SIG-M5 treated with dmso at 0.1 percent for 504 hours (cell line): ENCODE measurements around the gene TSR2.
"Not testable (repeated sequence)": the region's sequence is repeated elsewhere in the genome, so short reads cannot be mapped to it uniquely, and the experiment has no call there.

Experiments
- DNase-seq: peaks from one replicate; lab custom pipeline; 2025; ENCODE audit not compliant: unreplicated experiment; lab: John Stamatoyannopoulos, UW

TSR2 gene

DNA sequence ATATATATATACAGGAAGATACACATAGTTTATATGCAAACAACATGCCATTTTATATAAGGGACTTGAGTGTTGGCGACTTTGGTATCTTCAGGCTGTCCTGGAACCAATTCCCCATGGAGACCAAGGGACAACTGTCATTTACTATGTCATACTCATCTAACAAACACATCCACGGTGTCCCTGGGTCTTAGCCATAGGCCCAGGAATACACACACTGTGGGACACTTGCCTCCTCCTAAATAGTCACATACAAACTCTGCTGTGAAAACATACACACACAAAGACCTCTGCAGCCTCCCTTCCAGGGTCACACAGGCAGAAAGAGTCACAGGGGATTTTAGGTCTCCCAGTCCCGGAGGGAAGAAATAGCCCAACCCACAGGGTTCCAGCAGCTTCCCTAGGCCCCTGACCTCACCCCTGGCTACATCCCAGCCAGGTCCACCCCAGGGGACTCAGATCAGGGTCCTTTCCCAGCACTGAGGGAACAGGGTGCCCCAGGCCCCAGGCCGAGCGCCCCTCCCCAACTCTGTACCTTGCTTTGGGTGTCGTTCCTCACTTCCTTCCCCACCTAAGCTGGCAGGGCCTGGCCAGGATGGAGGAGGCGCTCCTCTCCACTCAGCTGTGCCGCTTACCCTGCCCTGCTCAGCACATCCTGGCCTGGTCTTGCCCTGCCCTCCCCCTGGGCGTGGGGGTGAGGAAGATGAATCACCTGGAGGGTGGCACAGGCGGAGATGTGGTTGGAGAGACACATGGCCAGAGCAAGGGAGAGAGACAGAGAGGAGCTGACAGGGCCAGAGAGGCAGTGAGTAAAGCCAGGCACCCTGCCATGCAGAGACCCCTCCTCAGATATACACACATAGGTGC lies 34.0 kb downstream of the TSR2 start:
- DNase-seq, result no peak

DNA sequence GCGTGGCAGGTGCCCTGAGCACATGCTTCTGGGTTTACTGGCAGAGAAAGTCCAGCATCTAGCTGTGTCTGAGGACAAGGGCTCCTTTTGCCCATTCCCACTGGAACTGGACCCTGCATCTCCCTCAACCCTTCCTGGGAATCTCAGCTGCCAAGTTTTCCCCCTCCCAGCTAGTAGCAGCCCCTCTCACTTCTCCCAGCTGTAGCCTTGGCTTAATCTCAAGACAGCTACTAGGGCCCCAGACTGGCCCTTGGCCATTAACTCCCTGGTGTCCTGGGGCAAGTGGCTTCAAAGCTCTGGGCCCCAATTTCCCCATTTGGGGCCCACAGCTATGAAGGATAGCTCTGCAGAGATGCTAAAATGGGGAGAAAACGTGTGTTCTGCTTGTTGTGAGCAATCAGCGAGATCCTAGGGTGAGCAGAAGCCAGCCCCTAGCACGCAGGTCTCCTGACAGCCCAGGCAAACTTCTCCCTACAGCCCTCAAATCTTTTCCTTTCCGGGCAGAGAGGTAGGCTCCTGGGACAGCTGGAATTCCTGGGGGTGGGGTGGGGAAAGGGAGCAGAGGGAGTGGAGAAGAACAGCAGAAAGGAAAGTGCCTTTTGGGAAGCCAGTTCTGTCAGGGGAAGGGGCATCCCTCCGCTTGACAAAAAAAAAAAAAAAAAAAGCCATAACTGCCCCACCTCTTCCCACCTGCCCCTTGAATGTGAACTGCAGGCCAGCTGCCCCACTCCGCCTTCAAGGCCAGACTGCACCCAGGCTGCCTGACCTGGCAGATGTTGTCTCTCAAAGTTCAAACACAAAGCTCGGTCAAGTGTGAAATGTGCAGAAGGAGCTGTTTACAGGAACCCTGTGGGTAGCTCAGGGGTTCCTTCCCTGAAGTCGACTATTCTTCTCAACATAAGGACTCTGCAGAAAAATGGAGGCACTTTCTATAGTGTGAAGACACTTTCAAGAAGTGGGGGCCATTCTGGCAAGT lies 39.2 kb downstream of the TSR2 start:
- DNase-seq, result no peak

DNA sequence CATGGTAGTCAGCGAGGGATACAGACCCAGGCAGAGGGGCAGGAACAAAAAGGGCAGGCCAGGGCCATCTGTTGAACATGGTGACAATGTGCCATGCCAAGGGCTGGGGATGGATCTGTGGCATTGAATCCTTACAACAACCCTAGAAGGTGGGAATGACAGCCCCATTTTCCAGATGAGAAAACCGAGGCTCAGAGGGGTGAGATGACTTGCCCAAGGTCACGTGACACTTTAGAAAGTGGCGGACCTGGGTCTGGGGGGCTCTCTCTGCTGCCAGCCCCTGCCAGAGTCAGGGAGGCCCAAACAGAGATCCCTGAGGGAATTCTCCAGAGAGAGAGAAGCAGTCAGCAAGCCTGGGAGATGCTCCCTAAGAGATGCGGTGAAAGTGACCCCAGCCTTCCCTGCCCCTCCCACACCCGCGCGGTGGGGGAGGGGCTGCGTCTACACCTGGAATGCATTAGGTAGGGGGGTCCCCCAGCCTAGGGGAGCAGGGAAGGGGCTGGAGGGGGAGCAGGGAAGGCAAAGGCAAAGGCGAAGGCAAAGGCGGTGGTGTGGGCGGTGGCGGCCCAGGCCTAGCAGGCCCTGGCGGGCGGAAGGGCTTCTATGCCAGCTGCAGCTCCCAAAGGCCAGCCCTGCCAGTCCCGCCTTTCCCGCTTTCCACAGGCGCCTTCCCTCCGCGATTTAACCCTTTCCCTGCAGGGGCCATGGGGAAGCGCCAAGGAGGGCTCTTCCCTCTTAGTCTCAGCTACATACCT lies 42.8 kb downstream of the TSR2 start:
- DNase-seq, result no peak

DNA sequence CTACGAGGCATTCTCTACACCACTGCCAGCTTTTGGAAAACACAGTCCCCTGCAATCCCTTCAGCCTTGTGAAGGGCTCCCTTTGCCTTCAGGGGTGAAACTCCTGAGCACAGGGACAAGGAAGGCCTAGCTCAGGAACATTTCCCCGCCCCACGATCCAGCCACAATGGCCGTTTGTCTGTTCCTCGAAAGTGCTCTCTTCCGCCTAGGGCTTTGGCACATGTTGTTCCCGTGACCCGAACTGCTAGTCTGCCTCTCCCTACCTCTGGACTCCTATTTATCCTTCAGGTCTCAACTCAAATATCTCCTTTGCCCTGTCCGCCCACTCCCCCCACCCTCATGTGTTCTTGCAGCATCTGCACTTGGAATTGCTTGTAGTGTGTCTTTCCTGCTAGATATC lies 43.7 kb downstream of the TSR2 start:
- no peak for DNase-seq

DNA sequence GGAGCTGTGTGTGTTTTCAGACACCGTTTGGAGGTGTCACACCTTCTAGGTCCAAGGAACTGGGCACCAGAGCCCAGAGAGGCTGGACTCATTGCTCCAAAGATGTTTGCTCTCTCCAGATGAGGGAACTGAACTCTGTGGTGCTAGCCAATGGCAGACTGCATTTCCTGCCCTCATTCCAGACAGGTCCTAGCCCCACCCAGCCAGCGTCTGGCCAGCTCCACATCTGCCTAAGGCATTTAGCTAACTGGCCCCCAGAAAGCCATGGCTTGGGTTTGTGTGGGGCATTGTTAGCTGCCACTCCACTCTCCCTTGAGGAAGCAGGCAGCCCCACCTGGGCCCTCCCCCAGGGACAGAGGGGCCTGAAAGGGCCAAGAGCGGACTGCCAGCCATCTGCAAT lies 44.5 kb downstream of the TSR2 start:
- no peak for DNase-seq

DNA sequence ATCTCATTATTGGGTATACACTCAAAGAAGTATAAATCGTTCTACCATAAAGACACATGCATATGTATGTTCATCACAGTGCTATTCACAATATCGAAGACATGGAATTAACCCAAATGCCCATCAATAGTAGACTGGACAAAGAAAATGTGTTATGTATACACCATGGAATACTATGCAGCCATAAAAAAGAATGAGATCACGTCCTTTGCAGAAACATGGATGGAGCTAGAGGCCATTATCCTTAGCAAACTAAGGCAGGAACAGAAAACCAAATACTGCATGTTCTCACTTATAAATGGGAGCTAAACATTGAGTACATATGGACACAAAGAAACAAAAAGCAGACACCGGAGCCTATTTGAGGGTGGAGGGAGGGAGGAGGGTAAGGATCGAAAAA lies 49.6 kb downstream of the TSR2 start:
- not testable (repeated sequence) for DNase-seq

DNA sequence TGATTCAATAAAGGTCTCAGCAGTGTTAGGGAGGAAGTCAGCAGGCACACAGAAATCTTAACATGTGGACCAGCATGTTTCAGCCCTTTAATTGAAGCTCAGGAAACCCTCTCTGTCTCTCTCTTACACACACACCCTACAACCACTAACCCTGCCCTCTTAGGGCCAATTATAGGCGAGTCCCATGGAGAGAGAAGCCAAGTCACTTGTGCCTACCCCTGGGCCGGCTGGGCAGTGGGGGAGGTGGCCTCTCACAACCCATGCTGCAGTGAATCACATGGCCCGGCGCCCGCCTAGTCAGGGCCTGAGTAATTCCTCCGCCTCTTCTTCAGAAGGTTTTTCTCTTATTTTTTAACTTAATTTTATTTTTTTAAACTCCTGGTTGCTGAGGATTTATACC lies 52.1 kb downstream of the TSR2 start:
- no peak for DNase-seq

DNA sequence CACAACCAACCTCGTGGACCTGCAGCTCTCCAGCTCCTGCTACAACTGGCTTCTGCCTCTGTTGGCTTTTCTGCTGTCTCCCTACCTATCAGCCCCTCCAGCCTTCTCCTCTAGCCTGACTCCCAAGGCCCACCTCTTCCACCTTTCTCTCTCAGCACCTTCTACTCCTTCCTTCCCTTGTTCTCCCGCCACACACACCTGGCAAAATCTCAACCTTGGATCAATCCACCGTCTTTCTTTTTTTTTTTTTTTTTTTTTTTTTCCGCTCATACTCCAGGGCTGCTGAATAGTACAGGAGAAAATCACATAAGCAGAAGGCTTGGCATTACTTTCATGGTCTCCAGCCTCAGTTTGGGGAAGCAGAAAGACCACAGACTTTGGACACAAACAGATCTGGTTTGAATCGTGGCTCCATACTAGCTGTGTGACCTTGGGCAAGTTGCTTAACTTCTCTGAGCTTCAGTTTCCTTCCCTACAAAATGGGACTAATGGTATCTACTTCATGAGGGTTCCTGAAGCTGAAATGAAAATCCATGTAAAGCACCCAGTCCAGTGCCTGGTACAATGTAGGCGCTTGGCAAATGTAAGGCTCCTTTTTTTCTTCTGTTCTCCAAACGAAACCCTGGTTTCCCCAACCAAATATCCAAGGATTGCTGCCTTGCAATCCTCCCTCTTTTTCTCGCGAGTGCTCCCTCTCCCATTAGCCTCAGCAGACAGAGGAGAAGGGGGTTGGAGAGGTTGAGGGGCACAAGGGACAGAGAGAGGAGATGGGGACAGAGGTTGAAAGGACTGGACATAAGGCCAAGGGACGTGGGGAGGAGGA lies 54.2 kb downstream of the TSR2 start:
- no peak for DNase-seq
